Sigmoid colon (tissue), 7 donors: ENCODE data around the gene ACADSB. TPM values are rescaled to one million over a fixed set of nuclear protein-coding genes. Genes with fewer than 3 reads are reported as not detected.
A peak's percentile ranks its signal among the peaks of the same experiment; 100 is the strongest.

Experiments used
- DNase-seq: peaks from one replicate; pipeline ENCODE4 v3.0.0-alpha.2; 2019
- H3K27ac ChIP-seq, 4 donors: fragments of 200-600 bp; sonication (generic); one replicate each; pipeline ENCODE4 v1.5.1; 2016 to 2019; ENCODE audit warnings: mild to moderate bottlenecking in 1 of 4
- H3K27me3 ChIP-seq, 3 donors: fragments of 200-600 bp; sonication (generic); one replicate each; pipeline ENCODE4 v1.5.1; 2019; ENCODE audit warnings: mild to moderate bottlenecking in 1 of 3
- H3K36me3 ChIP-seq, 4 donors: fragments of 200-600 bp; sonication (generic); one replicate each; pipeline ENCODE4 v1.5.1; 2016 to 2019
- H3K4me1 ChIP-seq, 4 donors: fragments of 200-600 bp; sonication (generic); one replicate each; pipeline ENCODE4 v1.5.1; 2017 to 2019
- H3K4me3 ChIP-seq, 4 donors: fragments of 200-600 bp; sonication (generic); one replicate each; pipeline ENCODE4 v1.5.1; 2017 to 2019; ENCODE audit warnings: mild to moderate bottlenecking in 2 of 4, moderate library complexity in 1 of 4
- H3K9me3 ChIP-seq, 4 donors: fragments of 200-600 bp in 3 of 4; sonication (generic) in 3 of 4; one replicate each; pipeline versions ENCODE4 v1.5.1 to v1.6.1; 2013 to 2019
- CTCF ChIP-seq, 4 experiments: fragments of 450-650 bp in 3 of 4; fragments of 200-600 bp in 1 of 4; IDR thresholded peaks; one replicate each; pipeline ENCODE4 v1.5.1; 2016 to 2019; ENCODE audit warnings: antibody characterized with exemption in 4 of 4, mild to moderate bottlenecking in 3 of 4, moderate library complexity in 2 of 4
- EP300 ChIP-seq, 4 donors: sonication (generic); formaldehyde crosslinking; IDR thresholded peaks; one replicate each; pipeline ENCODE4 v1.6.1; 2017; ENCODE audit warnings: antibody characterized with exemption in 4 of 4
- POLR2A ChIP-seq, 2 donors: fragments of 450-650 bp; IDR thresholded peaks; one replicate each; pipeline ENCODE4 v1.6.1; 2016; ENCODE audit warnings: antibody characterized with exemption in 2 of 2, mild to moderate bottlenecking in 2 of 2, moderate library complexity in 2 of 2
- POLR2AphosphoS5 ChIP-seq, 4 donors: sonication (generic); formaldehyde crosslinking; IDR thresholded peaks; one replicate each; pipeline ENCODE4 v1.6.1; 2017; ENCODE audit warnings: antibody characterized with exemption in 4 of 4
- WGBS, 2 donors: extraction: QIAGEN DNeasy Blood & Tissue Kit; methylation state at CpG; one replicate each; pipeline ENCODE4 v1.1.7; 2013; 5-methylcytosine and 5-hydroxymethylcytosine counted together
- intact Hi-C: fragments of 100-400 bp; cut with DNase I; formaldehyde crosslinking; loops from one replicate; pipeline ENCODE4 v1.15.1; 2023
- polyA plus RNA-seq, 3 donors: library from polyadenylated mRNA; stranded (reverse); fragments of 200-250 nt; gene quantifications; one replicate each; pipeline ENCODE4 v1.2.3, GENCODE V29; 2013
- total RNA-seq, 4 donors: library from RNA; depleted of rRNA; stranded (reverse); fragments of >200 nt; gene quantifications; one replicate each; pipeline ENCODE4 v1.1.0, GENCODE V29; 2016
- donor health status: healthy with polysubstance abuse.
- donor health status: Bipolar disorder and iron deficiency.
- donor health status: healthy.

ACADSB gene
- total RNA-seq (10 to 100 TPM; 15.0 to 18.7 (median 16.8) TPM), polyA plus RNA-seq (10 to 100 TPM in 2 of 3 donors, 1 to 10 TPM in 1; 7.6 to 14.8 (median 12.6) TPM)

GRCh38 chr10:123008355-123009104 lies at the start of gene ACADSB, which contains the start of gene IKZF5:
Gene ACADSB (plus strand): TSS chr10:123009006. CDS start chr10:123009030, 24 bp downstream.
Gene IKZF5 (minus strand): TSS chr10:123008795. CDS start chr10:122998625, 10,170 bp downstream.
- peak; percentile 89 to 96 (median 95) for TF ChIP-seq POLR2AphosphoS5 (IDR thresholded peaks at IDR 0.05)
- no peak for TF ChIP-seq CTCF (IDR thresholded peaks at IDR 0.05)
- no peak for TF ChIP-seq EP300 (IDR thresholded peaks at IDR 0.05)
- TF ChIP-seq POLR2A (IDR thresholded peaks at IDR 0.05) = peak; percentile 74
- no peaks in the 10 kb centered on the region for H3K36me3 ChIP-seq
- intact Hi-C loops = loop anchor here (1.0 to 2.0 kb wide), 4 partner anchors 28 to 146 kb away; partner anchors contain the start of genes BUB3, C10orf88, FAM24B and PSTK
- peak; percentile 99 for DNase-seq
- H3K9me3 ChIP-seq = no peaks in the 10 kb centered on the region
- peak within 1 kb of the TSS; percentile 91 to 95 (median 94) for H3K27ac ChIP-seq
- H3K4me1 ChIP-seq = peaks cover 0 to 50% (median 20%) of the 10 kb centered on the region in 4 donors
- H3K27me3 ChIP-seq = no peaks in the 10 kb centered on the region
- peak within 1 kb of the TSS; percentile 81 to 99 (median 93) for H3K4me3 ChIP-seq
- 0% methylated on average over 68 of the region's 68 CpGs for WGBS, 2 donors

GRCh38 chr10:122962405-122962804 lies 46.4 kb upstream of the ACADSB start:
- TF ChIP-seq POLR2AphosphoS5 (IDR thresholded peaks at IDR 0.05) (no peak), EP300 (IDR thresholded peaks at IDR 0.05) (no peak), POLR2A (IDR thresholded peaks at IDR 0.05) (no peak), CTCF (IDR thresholded peaks at IDR 0.05) (no peak)
- Histone ChIP-seq H3K27me3 (no peaks in the 10 kb centered on the region), H3K4me1 (no peaks in the 10 kb centered on the region), H3K4me3 (no peak overlapping the region), H3K9me3 (peaks cover 0 to 12% (median under 1%) of the 10 kb centered on the region in 4 donors), H3K27ac (no peak overlapping the region), H3K36me3 (no peaks in the 10 kb centered on the region)
- 62 to 63% methylated on average over 3 of the region's 3 CpGs for WGBS, 2 donors
- intact Hi-C loops = no loop called here
- no peak for DNase-seq

- H3K27ac ChIP-seq = no peak overlapping the region
- TF ChIP-seq EP300 (IDR thresholded peaks at IDR 0.05) (no peak), POLR2A (IDR thresholded peaks at IDR 0.05) (no peak), POLR2AphosphoS5 (IDR thresholded peaks at IDR 0.05) (no peak), CTCF (IDR thresholded peaks at IDR 0.05) (no peak)
- DNase-seq = no peak
These were observed 41.9 kb upstream of the ACADSB start for GRCh38 chr10:122966879-122967278.

GRCh38 chr10:122968698-122969097 lies 40.1 kb upstream of the ACADSB start:
- no peak for DNase-seq
- intact Hi-C loops = no loop called here
- Histone ChIP-seq H3K36me3 (no peaks in the 10 kb centered on the region), H3K4me1 (no peaks in the 10 kb centered on the region), H3K4me3 (no peak overlapping the region), H3K27ac (no peak overlapping the region), H3K9me3 (peaks cover 0 to 17% (median under 1%) of the 10 kb centered on the region in 4 donors), H3K27me3 (no peaks in the 10 kb centered on the region)
- no peak for TF ChIP-seq EP300 (IDR thresholded peaks at IDR 0.05)
- no peak for TF ChIP-seq POLR2A (IDR thresholded peaks at IDR 0.05)
- TF ChIP-seq CTCF (IDR thresholded peaks at IDR 0.05) = no peak
- TF ChIP-seq POLR2AphosphoS5 (IDR thresholded peaks at IDR 0.05) = no peak
- 72 to 77% methylated on average over 3 of the region's 3 CpGs for WGBS, 2 donors

More at GRCh38 chr10:122966879-122967278, 41.9 kb upstream of the ACADSB start:
- intact Hi-C loops = no loop called here
- H3K36me3 ChIP-seq = no peaks in the 10 kb centered on the region
- H3K27me3 ChIP-seq = no peaks in the 10 kb centered on the region
- H3K9me3 ChIP-seq = peaks cover 0 to 17% (median under 1%) of the 10 kb centered on the region in 4 donors
- no peaks in the 10 kb centered on the region for H3K4me1 ChIP-seq
- no peak overlapping the region for H3K4me3 ChIP-seq
